Nephron (organoid): ENCODE data around the gene MYL12A.
A peak's percentile ranks its signal among the peaks of the same experiment; 100 is the strongest.

Experiments used
- H3K27ac Mint-ChIP-seq, 3 experiments: 2 replicates each; pipeline ENCODE4 v1.8.0; 2020; ENCODE audit warnings: mixed read lengths in 3 of 3, mild to moderate bottlenecking in 2 of 3, moderate library complexity in 1 of 3
- H3K27me3 Mint-ChIP-seq: 2 replicates; pipeline ENCODE4 v1.8.0; 2021; ENCODE audit warnings: low read depth, mild to moderate bottlenecking, moderate library complexity, mixed read lengths
- H3K36me3 Mint-ChIP-seq: 2 replicates; pipeline ENCODE4 v1.8.0; 2020; ENCODE audit warnings: low read depth, mixed read lengths
- H3K4me1 Mint-ChIP-seq: 2 replicates; pipeline ENCODE4 v1.8.0; 2020; ENCODE audit warnings: mixed read lengths
- H3K4me3 Mint-ChIP-seq, 3 experiments: 2 replicates each; pipeline ENCODE4 v1.8.0; 2020; ENCODE audit warnings: mild to moderate bottlenecking in 3 of 3, mixed read lengths in 3 of 3, moderate library complexity in 2 of 3
- H3K9me3 Mint-ChIP-seq: 2 replicates; pipeline ENCODE4 v1.8.0; 2020; ENCODE audit warnings: mixed read lengths
- TF ChIP-seq, protein P1 (sequence below), 3 experiments: fragments of 200-600 bp; sonication (generic); IDR thresholded peaks; one replicate each; pipeline ENCODE4 v1.5.0; 2021; ENCODE audit warnings: antibody characterized with exemption in 3 of 3; ENCODE audit not compliant: unreplicated experiment in 3 of 3

The MYL12A gene

DNA sequence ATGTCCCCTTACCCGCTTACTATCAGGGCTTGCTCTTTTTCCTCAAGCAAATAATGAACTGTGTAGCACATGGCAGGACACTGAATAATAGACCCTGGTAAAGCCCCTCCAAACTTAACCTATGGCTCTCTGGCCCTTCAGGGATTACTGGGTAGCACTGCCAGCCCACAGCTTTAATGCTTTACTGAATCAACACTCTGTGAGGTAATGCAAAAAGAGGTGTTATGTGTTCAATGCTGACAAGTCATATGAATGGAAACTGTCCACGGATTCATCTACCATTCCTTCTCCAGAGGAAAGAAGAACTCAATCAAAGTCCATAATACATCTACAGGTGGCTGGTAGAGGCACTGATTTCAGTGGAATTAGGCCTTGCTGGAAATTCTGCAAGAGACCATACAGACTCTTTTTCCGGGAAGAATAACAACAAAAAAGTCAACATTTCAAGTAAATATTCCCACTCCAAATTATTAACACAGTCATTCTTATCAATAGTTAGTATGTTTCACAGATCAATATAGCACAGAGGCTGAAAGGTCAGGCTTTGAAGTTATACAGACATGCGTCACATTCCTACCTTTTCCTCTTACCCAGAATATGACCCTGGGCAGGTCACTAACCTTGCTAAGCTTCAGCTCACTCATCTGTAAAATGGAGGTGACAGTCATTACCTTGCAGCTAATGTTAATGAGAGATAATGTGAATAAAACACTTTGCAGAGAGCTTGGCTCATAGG lies 14.0 kb upstream of the MYL12A start:
- no peak overlapping the region for H3K4me3 Mint-ChIP-seq
- TF ChIP-seq, protein P1, sequence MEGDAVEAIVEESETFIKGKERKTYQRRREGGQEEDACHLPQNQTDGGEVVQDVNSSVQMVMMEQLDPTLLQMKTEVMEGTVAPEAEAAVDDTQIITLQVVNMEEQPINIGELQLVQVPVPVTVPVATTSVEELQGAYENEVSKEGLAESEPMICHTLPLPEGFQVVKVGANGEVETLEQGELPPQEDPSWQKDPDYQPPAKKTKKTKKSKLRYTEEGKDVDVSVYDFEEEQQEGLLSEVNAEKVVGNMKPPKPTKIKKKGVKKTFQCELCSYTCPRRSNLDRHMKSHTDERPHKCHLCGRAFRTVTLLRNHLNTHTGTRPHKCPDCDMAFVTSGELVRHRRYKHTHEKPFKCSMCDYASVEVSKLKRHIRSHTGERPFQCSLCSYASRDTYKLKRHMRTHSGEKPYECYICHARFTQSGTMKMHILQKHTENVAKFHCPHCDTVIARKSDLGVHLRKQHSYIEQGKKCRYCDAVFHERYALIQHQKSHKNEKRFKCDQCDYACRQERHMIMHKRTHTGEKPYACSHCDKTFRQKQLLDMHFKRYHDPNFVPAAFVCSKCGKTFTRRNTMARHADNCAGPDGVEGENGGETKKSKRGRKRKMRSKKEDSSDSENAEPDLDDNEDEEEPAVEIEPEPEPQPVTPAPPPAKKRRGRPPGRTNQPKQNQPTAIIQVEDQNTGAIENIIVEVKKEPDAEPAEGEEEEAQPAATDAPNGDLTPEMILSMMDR (IDR thresholded peaks at IDR 0.05; ENCODE audit: unreplicated experiment in 3 of 3), result no peak
- H3K27me3 Mint-ChIP-seq, result no peaks in the 10 kb centered on the region
- no peak overlapping the region for H3K27ac Mint-ChIP-seq
- peaks cover under 1% of the 10 kb centered on the region for H3K9me3 Mint-ChIP-seq
- no peaks in the 10 kb centered on the region for H3K4me1 Mint-ChIP-seq
- no peaks in the 10 kb centered on the region for H3K36me3 Mint-ChIP-seq

DNA sequence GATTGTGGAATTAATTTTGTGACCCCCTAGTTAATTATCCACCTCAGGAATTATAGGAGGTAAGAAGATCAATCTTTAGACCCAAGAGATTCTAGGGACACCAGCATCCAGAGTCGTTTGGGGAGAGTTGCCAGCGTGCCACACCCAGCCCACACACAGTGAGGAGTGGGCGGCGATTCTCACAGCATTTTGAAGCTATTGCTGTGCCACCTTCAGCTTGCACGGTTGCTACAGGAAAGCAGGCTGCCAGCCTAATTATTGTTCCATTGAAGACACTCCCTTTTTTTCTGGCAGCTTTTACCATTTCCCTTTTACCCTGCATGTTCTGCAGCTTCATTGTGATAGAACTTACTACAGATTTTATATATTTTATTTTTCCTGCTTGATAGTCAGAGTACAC lies 13.1 kb upstream of the MYL12A start:
- no peaks in the 10 kb centered on the region for H3K4me1 Mint-ChIP-seq
- no peak overlapping the region for H3K27ac Mint-ChIP-seq
- H3K4me3 Mint-ChIP-seq, result no peak overlapping the region
- TF ChIP-seq, protein P1 (IDR thresholded peaks at IDR 0.05; ENCODE audit: unreplicated experiment in 3 of 3), result no peak
- no peaks in the 10 kb centered on the region for H3K27me3 Mint-ChIP-seq
- H3K36me3 Mint-ChIP-seq, result peaks cover 4% of the 10 kb centered on the region
- H3K9me3 Mint-ChIP-seq, result peaks cover 7% of the 10 kb centered on the region

DNA sequence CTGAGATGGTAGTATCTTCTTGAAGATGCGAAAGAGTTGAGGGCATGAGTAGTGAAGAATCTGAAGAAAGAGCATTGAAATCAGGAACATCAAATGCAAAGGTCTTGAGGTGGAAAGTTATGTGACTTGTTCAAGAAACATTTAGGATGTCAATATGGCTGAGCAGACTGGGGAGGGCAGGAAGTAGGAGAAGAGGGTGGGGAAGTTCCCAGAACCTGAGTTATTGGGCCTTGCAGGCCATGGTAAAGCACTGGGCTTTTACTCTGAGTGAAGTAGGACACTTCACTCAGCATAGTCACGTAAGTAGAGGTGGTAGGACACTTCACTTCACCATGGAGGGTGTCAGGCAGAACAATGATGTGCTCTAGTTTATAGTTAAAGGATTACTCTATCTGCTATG lies 11.8 kb upstream of the MYL12A start:
- TF ChIP-seq, protein P1 (IDR thresholded peaks at IDR 0.05; ENCODE audit: unreplicated experiment in 3 of 3), result no peak
- Mint-ChIP-seq H3K27me3 (no peaks in the 10 kb centered on the region), H3K4me3 (no peak overlapping the region), H3K4me1 (no peaks in the 10 kb centered on the region), H3K9me3 (peaks cover 15% of the 10 kb centered on the region), H3K27ac (no peak overlapping the region), H3K36me3 (peaks cover 12% of the 10 kb centered on the region)

DNA sequence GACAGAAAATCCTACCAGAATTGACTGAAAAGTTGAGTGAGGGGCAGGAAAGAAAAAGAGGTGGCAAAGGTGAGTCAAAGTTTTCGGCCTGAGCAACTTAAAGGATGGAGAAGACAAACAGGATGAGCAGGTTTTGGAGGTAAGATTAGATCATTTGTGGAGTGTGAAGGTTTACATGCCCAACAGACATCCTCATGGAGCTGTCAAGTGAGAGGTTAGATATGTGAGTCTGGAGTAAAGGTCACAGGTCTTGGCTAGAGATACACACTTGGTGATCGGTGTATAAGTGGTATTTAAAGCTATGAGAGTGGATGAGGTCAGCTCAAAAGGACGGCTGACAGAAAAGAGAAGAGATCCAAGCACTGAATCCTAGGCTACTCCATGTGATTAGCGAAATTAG lies 11.1 kb upstream of the MYL12A start:
- Mint-ChIP-seq H3K27ac (no peak overlapping the region), H3K9me3 (peaks cover 17% of the 10 kb centered on the region), H3K4me1 (no peaks in the 10 kb centered on the region), H3K4me3 (no peak overlapping the region), H3K36me3 (peaks cover 13% of the 10 kb centered on the region), H3K27me3 (no peaks in the 10 kb centered on the region)
- TF ChIP-seq, protein P1 (IDR thresholded peaks at IDR 0.05; ENCODE audit: unreplicated experiment in 3 of 3), result no peak

DNA sequence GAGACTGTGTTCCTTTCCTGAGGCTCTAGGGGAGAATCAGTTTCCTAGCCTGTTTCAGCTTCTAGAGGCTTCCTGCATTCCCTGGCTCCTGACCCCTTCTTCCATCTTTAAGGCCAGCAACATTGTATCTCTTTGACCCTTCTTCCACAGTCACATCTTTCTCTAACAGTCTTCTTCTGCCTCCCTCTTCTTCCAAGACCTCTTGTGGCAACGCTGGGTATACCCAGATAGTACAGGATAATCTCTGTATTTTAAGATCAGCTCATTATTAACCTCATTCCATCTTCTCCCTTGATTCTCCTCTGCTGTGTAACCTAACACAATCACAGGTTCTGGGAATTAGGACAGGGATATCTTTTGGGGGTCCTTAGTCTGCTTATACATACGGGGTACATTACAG lies 8.9 kb upstream of the MYL12A start:
- TF ChIP-seq, protein P1 (IDR thresholded peaks at IDR 0.05; ENCODE audit: unreplicated experiment in 3 of 3), result no peak
- Mint-ChIP-seq H3K4me3 (no peak overlapping the region), H3K4me1 (no peaks in the 10 kb centered on the region), H3K27ac (no peak overlapping the region), H3K27me3 (no peaks in the 10 kb centered on the region), H3K9me3 (peaks cover 19% of the 10 kb centered on the region), H3K36me3 (peaks cover 13% of the 10 kb centered on the region)

DNA sequence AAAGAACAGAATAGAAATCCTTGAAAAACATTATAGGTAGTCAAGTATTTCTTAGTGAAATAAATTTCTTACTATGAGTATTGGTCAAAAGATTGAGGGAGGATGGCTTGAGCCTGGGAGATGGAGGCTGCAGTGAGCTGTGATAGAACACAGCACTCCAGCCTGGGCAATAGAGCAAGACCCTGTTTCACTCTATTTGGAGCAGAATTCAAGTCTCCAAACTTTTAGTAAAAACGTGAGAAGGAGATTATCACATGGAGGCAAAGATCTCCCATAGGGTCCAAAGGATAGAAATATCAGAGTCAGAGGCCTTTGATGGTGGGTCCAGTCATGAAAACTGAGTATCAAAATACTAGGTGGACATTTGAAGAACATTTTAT lies 2.4 kb upstream of the MYL12A start:
- peak overlapping the region; percentile 28 to 89 (median 59) for H3K4me3 Mint-ChIP-seq
- peaks cover 11% of the 10 kb centered on the region for H3K9me3 Mint-ChIP-seq
- no peaks in the 10 kb centered on the region for H3K27me3 Mint-ChIP-seq
- peaks cover 15% of the 10 kb centered on the region for H3K4me1 Mint-ChIP-seq
- peaks cover 12% of the 10 kb centered on the region for H3K36me3 Mint-ChIP-seq
- TF ChIP-seq, protein P1 (IDR thresholded peaks at IDR 0.05; ENCODE audit: unreplicated experiment in 3 of 3), result no peak
- H3K27ac Mint-ChIP-seq, result peak overlapping the region in 2 of 3 experiments; percentile 60 to 100
